ENCODE results near the gene PGAM2.

Gene PGAM2

DNA sequence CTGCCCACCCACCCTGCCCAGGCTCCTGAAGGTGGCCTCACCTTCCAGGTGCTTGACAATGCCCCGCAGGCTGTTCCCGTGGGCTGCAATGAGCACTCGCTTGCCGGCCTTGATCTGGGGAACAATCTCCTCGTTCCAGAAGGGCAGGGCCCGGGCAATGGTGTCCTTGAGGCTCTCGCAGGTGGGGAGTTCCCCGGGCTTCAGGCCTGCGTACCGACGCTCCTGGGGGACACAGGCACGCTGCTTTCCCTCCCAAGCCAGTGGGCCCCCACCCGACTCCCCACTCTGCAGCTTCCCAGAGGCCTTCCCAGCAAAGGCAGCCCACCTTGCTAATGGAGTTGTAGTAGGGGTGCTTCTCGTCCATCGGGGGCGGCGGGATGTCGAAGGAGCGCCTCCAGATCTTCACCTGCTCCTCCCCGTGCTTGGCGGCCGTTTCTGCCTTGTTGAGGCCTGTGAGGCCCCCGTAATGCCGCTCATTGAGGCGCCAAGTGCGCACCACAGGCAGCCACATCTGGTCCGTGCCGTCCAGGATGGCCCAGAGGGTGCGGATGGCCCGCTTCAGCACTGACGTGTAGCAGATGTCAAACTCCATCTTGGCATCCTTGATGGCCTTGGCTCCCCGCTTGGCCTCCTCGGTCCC, 456 bp downstream of the PGAM2 start:
- no peak for DNase-seq (ENCODE audit: low spot score)

DNA sequence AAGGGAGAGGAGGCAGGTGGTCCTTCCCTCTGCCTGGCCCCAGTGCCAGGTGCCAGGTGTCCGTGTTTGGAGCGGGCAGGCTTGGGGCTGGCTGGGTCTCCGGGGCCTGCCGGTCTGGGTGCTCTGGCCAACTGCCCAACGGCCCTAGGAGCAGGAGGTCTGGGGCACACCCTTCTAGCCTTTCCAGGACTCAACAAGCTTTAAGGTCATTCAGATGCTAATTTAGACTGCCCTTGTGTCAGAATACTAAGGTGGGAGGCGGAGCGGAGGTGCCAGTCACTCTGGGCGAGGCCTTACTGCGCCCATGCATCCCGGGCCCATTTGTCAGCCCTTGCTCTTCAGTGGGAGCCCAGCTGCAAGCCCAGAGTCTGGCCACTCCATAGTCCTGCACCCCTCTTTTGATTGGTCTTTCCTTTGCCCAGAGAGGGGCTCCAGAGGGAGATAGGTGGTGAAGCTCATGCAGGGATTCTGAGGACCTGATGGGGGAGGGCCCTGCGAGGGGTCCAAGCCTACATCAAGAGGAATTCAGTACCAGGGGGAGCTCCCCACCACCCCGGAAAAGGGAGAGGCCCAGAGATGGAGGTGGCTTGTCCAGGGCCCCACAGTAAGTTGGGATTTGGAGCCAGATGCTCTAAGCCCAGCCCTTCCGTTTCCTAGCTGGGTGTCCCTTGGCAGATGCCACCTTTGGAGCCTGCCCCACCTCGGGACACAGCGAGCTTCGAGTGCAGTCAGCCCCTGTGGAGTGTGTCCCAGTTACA, 1.3 kb downstream of the PGAM2 start:
- DNase-seq (ENCODE audit: low spot score): no peak

DNA sequence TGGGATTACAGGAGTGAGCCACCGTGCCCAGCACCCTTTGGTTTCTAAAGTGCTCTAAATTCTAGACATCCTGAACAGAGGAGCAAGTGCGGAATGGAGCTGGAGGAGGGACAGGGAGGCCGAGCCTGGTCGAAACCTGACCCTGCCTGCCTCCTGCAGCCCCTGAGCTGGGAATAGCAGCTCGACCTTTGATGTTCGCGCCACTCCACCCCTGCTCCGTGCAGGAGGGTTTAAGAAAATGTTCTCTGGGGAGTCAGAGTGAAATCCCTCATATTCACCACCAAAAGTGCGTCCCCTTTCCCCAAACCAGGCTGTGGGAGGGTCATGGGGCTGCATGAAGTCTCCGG, 1.8 kb downstream of the PGAM2 start:
- DNase-seq (ENCODE audit: low spot score): no peak

DNA sequence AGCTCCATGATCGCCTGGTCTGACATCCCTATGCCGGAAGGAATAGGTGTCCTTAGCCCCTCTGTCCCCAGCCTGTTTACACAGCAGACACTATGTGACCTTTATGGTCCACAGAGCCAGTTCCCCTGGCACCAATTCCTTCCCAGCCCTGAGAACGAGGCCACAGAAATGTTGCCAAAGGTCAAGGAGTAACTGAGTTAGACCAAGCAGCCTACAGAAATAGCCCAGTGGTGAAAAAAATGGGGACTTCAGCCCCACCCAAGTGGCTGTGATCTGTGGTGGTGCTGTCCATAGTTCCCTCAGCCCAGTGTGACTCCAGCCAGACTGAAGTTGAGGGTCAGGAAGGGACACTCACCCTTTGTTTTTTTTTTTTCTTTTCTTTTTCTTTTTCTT, 2.5 kb downstream of the PGAM2 start:
- DNase-seq (ENCODE audit: low spot score): no peak

DNA sequence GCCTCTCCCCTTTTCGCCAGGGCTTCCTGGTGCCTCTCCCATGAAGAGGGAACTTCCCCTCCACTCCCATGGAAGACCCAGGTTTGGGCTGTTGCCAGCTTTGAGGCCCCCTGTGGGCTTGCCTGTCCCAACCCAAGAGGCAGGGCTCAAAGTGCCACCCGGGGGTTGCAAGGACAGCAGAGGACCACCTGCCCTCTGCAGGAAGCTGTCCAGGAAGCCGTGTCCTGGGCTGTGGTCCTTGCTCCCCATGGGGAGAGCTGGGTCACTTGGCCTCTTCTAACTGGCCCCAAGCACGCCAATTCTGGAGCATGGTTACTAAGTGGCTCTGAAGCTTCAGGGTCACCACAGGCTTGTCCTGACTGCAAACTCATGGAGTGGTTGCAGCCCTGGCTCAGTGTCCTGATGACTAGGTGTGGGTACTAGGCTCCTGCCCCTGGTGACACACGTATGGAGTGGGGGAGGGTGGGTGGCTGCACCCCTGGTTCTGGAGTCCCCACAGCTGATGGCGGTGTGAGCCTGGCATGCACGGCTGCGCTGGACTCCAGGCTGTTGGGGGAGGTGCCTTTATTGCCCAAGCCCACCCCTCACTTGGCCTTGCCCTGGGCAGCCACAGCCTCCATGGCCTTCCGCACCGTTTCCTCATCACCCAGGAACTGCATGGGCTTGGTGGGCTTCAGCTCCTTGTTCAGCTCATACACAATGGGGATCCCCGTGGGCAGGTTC, 3.0 kb downstream of the PGAM2 start:
- DNase-seq (ENCODE audit: low spot score): no peak

DNA sequence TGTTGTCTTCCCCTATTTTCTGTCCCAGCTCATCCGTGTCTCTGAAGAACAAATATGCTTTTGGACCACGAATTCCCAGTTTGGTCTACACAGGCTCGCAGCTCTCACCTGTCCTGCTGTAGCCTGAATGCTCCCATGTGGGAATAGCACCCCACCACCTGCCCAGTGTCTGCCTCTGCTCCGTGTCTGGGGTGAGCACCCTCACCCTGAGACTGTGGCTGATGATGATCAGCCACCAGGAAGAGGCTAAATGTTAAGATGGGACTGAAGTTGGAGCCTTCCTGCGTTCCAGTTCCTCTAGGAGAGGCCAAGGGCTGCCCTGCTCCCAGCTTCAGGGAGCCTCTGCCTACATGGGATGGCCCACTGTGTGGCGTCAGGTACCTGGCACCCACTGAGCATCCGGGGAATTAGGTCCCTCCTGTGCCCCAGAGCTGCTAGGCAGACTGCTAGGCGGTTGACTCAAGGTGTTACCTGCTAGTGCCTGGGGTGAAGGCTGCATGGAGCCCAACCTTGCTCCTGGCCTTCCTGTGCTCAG, 3.7 kb downstream of the PGAM2 start:
- DNase-seq (ENCODE audit: low spot score): no peak

DNA sequence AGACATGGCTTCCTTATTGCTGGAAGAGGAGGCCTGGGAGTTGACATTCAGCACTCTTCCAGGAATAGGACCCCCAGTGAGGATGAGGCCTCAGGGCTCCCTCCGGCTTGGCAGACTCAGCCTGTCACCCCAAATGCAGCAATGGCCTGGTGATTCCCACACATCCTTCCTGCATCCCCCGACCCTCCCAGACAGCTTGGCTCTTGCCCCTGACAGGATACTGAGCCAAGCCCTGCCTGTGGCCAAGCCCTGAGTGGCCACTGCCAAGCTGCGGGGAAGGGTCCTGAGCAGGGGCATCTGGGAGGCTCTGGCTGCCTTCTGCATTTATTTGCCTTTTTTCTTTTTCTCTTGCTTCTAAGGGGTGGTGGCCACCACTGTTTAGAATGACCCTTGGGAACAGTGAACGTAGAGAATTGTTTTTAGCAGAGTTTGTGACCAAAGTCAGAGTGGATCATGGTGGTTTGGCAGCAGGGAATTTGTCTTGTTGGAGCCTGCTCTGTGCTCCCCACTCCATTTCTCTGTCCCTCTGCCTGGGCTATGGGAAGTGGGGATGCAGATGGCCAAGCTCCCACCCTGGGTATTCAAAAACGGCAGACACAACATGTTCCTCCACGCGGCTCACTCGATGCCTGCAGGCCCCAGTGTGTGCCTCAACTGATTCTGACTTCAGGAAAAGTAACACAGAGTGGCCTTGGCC, 4.3 kb downstream of the PGAM2 start:
- no peak for DNase-seq (ENCODE audit: low spot score)

DNA sequence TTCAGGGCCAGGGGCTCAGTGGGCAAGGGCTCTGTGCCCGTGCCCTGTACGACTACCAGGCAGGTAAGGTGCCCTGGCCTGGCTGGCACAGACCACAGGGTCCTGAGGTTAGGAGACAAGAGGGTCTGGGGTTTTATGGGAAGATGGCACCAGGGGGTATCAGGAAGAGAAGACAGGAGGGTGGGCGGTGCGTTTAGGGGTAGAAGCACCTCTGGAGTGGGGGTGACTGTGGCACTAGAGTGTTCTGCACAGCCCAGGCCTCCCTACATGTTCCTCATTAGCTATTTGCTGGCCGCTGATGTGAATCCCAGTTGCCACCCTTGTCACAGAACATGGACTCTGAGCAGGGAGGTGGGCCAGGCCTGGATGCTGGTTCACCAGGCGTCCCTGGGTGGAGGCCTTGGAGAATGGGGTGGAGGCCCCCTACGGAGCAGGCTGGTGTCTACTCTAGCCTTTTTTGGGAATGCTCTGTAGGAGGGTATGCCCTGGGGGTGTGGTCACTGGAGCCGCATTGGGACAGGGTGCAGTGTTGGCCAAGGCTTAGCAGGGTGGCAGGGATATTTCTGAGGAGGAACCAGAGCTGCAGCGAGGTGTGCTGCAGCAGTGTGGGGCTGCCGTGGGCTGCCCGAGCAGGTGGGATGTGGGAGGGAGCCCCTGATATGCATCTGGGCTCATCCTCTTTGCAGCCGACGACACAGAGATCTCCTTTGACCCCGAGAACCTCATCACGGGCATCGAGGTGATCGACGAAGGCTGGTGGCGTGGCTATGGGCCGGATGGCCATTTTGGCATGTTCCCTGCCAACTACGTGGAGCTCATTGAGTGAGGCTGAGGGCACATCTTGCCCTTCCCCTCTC, 5.0 kb downstream of the PGAM2 start:
- no peak for DNase-seq (ENCODE audit: low spot score)

DNA sequence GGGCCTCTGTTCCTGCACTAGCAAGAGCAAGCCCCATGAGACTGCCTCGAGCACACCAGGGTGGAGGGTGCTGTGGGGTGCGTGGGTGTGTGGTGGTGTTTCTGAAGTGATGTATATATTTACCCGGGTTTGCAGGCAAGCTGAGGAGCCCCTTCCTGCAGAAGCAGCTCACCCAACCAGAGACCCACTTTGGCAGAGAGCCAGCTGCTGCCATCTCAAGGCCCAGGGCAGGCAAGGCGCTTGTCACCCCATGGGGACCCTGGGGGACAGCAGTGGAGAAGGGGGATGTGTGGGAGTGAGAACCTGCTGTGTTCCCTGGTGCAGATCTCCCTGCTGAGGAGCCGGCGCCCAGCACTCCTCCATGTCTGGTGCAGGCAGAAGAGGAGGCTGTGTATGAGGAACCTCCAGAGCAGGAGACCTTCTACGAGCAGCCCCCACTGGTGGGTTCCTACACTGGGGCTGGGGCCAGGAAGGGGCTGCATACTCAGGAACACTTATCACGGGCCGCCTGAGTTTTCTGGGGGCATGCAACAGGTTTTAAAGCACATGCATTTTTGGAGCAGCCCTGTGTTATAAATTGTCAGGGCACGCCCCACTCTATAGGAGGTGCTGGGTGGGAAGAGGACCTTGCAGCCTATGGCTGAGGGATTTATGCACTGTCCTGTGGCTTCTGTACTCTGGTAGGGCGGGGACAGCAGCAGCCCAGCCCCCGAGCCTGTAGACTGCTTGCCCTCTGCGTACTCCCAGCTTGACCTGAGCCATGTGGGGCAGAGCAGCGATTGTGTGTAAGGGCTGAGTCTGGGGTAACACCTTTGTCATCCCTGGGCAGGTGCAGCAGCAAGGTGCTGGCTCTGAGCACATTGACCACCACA, 5.9 kb downstream of the PGAM2 start:
- no peak for DNase-seq (ENCODE audit: low spot score)

DNA sequence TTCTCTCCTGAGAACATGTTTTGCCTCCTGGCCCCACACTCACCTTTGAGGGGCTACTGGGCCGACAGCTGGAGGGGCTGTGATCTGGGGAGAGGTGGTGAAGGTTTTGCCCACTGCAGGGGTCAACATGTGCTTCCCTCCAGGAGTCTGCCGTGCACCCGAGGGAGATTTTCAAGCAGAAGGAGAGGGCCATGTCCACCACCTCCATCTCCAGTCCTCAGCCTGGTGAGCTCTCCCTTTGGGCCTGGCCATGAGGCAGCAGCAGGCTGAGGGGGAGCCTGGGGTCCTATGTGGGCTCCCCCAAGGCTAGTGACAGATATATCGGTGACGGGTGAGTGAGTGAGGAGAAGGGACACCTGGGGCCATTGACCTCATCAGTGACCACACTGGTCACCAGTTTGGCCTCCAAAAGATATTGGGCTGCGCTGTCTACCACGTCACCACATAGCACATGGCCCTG, 6.6 kb downstream of the PGAM2 start:
- no peak for DNase-seq (ENCODE audit: low spot score)

DNA sequence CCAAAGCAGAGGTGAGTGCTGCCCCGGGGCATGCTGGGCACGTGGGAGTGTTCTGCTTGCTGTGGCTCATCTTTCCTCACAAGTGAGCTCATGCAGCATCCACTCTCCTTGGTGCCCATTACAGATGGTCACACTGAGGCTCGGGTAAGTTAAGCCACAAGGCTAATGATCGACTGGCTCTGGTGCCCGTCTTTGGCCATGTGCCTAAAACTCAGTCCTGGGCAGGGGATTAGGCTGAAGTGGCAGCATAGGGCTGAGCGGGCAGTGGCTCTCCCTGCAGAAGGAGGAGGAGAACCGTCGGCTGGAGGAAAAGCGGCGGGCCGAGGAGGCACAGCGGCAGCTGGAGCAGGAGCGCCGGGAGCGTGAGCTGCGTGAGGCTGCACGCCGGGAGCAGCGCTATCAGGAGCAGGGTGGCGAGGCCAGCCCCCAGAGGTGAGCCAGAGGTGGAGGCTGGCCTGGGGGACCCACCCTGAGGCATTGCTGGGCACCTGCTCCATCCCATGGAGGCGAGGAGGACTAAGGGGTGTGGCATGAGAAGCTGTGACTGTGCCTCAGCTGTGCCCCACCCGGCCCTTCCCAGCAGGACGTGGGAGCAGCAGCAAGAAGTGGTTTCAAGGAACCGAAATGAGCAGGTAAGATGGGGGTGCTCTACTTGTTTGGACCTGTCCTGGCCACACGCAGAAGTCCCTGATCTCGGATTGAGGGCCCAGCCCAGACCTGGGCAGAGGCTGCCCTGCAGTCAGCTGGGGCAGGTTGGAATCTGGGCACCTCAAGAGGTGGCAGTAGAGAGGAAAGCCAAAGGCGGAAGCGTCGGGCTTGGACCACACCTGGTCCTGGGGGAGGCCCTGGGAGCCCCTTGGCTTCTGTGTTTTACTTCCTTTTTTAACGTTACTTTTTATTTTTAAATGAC, 7.3 kb downstream of the PGAM2 start:
- no peak for DNase-seq (ENCODE audit: low spot score)

DNA sequence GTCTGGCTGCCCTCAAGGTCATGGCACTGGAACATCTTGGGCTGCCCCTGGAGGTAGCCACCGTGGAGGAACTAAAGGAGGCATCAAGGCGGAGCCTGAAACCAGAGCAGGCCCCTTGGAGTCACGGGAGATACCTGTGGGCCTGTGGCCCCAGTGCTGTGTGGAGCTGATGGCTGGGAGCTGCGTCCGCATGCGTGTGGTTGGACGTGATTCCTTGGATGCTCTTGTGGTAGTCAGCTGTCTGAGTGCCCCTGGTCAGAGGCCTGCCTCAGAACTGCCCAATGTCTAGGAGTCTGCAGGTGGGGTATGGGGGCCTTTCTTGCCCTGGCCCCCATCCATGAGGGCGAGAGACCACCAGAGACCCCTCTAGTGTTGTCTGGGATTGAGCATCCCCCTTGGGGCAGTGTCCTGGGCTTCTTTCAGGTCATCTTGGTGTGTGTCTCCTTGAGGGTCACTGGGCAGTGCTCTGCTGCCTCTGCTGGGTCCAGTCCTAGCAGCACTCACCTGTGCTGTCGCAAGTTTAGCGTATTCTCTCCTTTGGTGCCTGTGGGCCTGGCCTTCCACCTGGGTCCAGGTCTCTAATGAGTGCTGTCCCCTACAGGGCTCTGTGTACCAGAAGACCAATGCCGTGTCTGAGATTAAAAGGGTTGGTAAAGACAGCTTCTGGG, 8.1 kb downstream of the PGAM2 start:
- no peak for DNase-seq (ENCODE audit: low spot score)

DNA sequence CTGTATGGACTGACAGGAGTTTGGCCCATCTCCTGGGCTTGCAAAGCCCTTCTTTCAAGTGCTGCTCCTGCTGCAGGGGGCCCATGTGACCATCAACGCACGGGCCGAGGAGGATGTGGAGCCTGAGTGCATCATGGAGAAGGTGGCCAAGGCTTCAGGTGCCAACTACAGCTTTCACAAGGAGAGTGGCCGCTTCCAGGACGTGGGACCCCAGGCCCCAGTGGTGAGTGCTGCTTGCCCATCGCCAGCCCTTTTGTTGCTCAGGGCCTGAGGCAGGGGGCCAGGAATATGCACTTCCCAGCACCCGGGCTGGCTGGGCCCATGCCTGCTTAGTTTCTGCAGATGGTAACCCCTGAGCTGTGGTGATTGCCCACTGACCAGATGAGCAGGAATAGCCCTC, 8.7 kb downstream of the PGAM2 start:
- DNase-seq (ENCODE audit: low spot score): no peak

DNA sequence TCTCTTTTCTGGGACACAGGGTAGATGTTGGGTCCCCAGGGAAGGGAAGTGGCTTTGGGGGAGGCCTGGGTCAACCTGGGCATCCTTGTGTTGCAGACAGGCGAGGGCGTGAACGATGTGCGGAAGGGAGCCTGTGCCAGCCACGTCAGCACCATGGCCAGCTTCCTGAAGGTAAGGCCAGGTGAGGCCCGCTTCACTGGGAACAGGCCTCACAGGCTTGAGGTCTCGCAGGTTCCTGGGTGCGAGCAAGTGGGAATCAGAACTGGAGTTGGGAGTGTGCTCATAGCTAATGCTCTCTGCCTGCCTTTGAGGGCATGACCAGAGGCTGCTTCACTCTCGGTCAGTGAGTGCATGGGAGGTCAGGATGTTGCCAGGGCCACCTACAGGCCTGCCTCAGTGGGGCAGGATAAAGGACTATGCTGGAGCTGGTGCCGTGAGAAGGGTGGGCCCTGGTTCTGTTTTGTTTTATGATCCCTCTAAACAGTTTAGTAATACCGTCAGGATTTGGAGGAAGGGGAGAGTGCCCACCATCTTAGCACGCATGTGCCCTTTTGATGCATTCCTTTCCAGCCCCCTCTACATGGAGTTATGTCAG, 12.5 kb downstream of the PGAM2 start:
- no peak for DNase-seq (ENCODE audit: low spot score)

DNA sequence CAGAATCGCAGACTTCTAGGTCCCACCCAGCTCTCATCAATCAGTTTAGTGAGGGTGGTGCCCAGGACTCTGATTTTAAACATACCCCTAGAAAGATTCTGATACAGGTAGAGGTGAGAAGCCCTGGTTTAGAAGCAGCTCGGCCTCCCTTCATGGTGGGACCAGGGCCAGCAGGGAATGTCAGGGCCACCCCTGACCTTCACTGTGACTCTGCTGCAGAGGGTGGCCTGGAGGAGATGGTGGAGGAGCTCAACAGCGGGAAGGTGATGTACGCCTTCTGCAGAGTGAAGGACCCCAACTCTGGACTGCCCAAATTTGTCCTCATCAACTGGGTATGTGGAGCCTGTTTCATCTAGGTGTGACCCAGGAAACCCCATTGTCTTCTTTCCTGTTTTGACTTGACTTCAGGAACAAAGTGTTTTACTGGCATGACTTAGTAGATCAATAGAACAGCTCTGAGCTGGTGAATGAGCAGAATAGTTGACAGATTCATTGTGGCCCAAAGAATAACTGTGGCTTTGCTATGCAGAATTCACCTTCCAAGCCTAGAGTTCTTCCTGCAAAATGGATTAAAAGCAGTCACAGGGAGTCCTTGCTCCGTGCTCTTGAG, 13.7 kb downstream of the PGAM2 start:
- DNase-seq (ENCODE audit: low spot score): no peak

DNA sequence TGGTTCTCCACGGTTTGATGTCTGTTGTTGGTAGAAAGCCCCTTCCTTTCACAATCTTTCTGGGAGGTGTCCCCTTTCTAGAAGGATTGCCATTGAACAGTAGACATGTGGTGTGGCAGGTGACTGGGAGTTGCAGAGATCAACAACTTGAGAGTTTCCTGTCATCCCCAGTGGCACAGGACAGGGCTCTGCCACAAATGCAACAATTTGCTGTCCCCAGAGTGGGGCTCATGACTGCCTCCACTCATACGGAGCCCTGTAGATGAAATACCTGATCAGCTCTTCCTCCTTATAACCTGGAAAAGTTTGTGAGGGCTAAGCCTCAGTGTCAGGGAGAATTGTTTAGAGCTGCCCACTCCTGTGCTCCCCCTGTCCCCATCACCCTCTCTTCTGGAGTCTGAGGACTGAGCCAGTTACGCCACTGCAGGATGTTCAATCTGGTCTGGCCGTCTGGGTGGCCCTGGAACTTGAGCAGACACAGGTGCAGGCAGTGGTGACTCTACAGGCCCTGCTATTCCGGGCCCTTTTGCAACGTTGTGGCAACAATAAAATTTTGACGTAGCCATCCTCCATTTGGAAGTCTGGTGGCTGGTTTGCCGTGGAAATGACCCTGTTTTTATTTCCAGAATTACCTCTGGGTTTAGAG, 14.3 kb downstream of the PGAM2 start:
- DNase-seq (ENCODE audit: low spot score): no peak

DNA sequence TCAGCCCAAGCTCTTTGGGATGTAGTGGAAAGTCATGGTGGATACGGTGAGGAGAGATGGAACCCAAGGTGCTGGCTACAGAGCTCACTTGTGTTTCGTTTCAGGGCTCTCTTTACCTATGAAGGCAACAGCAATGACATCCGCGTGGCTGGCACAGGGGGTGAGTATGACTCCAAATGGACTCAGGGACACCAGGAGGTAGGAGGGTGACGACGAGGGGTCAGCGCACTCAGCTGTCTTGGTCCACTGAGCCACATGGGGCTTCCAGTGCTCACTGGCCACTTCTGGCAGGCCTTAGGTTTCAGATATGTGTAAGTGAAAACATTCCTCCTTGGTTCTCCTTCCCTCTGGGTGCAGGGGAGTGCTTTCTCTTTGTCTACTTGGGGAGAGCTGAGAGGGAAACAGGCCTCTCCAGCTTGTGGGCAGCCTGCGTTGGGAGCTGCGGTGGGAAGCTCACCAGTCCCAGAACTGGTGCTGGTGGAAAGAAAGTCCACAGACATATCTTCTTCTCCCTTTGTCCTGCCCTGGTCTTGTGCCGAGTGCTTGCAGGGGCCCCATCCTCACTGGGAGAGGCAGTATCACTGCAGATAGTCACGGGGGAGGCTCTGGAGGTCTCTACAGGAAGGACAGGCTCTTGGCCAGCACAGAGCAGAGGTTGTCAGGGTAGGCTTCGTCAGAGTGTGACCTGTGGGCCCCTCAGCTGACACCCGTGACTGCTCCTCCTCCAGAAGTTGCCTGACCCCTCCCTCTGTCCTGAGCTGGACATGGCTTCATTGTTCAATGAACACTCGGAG, 15.0 kb downstream of the PGAM2 start:
- no peak for DNase-seq (ENCODE audit: low spot score)

Data from RKO (cell line).